NCI-H128 (cell line): ENCODE data around the gene GLS.
"Not testable (repeated sequence)": the region's sequence is repeated elsewhere in the genome, so short reads cannot be mapped to it uniquely, and the experiment has no call there.

ENCODE experiments used
- DNase-seq: peaks from one replicate; lab custom pipeline; 2025; ENCODE audit not compliant: unreplicated experiment; lab: John Stamatoyannopoulos, UW

GLS gene

DNA sequence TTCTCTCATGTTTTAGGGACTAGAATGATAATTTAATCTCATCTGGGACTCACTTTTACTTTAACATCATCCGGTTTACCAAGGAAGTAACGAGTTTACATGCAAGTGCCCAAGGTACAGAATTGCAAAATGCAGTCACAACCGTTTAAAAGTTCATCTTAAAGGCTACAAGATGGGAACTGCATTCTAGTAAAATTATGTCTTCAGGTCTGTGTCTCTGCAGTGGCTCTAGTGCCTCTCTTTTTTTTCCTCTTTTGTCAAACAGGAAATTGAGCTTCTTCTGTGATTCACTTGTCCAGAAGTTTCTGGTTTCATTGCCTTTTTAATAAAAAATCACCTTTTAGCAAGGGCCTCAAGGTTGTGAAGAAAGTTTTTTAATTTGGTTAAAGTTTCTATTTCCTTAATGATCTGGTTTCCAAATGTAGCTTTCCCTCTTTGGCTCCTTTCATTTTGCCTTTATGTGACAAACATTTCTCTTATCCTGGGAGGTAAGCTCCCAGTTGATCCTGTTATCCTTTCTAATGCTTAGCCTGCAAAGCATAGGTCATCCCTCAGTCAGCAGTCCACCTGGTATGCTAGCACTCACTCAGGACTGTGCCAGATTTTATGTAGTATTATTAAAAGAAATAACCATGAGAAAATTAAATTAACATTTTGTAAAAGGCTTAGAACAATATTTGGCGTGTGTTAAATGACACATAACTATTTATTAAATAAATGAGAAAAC lies 2.4 kb downstream of the GLS start:
- DNase-seq: no peak

DNA sequence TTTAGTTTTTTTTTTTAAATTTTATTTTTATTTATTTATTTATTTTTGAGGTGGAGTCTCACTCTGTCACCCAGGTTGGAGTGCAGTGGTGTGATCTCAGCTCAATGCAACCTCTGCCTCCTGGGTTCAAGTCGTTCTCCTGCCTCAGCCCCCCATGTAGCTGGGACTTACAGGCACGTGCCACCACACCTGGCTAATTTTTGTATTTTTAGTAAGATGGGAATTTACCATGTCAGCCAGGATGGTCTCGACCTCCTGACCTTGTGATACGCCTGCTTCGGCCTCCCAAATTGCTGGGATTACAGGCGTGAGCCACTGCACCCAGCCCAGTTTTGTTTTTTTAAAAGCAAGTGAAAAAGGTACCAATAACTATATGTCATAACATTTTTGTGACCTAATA lies 5.2 kb downstream of the GLS start:
- DNase-seq: not testable (repeated sequence)

DNA sequence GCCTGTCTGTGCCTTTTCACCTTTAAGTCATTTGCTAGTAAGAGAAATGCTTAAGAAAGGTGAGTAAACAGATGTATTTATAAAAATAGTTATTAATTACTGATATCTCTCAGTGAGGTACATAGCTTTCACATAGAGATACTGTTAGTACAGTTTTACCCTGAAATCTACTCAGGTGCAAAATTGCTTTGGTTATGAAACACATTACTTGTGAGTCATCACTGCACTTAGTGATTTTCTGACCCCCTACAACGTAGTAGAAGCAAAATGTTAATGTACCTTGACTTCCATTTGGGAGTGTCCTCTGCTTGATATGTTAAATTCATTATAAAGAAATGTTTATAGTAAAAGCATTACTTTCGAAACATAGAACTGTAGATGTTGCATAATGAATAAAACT lies 6.5 kb downstream of the GLS start:
- no peak for DNase-seq

DNA sequence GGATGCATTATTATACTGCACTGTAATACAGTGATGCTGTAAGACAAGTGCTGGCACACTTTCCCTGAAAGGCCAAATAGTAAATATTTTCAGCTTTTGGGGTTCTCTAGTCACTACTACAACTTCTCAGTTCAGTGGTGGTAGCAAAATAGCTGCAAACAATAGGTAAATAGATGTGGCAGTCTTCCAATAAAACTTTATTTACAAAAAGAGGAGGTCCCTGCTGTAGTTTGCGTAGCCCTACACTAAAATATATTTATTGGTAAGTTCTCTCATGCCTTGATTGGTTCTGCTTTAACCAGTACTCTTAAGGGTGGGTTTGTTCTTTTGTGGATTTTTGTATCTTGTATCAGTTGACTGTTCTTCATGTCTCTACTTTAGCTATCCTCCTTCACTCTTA lies 7.8 kb downstream of the GLS start:
- no peak for DNase-seq

DNA sequence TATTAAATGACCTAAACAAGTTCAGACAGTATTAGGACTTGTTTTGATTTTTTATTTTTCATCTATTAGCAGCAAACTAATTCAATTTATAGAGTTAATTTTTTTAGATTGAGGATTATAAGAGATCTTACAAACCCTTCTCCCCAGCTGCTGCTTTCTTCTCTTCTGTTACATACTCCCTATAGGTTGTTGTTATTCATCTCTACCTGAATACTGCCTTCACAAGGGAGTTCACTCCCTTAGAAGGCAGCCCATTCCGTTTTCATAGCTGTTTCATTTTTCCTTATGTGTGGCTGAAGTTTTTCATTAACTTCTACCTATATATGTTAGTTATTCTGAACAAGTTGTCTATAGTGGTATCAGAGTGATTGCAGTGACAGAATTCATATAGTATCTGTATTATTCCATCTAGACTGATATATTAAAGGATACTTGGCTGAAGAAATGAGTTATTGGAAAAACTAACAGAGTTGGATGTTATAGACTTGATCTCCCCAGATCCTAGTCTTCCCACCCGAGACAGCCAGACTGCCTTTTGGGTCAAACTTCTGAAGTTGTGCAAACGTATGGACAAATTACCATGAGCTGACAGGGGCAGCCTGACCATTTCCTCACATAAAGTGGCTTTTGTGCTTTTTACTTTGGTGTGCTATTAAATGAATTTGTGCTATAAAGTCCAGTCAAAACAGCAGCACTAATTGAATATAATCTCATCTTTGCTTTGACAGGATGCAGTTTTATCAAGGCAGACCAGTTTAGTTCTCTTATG lies 8.7 kb downstream of the GLS start:
- no peak for DNase-seq

DNA sequence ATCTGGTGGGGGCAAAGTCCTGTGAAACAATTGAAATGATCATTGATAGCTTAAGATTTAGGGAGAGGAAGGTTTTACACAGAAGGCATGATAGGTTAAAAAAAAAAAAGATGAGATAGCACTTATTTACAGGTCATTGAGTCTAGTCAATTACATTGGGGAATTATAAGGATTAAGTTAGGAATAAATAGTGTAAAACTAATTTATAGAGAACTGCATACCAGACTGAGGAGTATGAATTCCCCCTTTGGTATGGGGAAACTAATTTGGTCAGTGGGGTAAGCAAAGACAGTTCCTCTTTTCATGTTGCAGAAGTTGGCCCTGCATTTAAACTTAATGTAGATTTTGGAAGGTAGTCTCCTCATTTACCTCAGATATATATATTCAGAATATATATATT lies 10.8 kb downstream of the GLS start:
- no peak for DNase-seq

DNA sequence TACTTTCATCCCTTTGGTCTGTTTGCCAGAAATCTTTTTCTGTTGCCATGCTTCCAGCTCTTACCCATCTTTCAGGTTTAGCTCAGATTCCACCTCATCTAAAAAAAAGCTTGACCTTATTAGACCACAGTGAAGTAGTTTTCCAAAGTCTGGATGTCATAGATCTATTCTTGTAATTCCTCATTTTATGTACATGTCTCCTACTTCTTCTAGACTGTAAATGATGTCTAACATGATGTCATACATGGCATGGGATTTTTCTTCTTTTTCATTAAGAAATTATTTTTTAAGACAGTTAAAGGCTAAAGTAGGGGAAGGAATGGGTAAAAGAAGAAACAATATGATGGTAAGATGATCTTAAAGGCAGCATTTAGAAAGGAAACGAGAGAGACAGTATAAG lies 11.3 kb downstream of the GLS start:
- no peak for DNase-seq

DNA sequence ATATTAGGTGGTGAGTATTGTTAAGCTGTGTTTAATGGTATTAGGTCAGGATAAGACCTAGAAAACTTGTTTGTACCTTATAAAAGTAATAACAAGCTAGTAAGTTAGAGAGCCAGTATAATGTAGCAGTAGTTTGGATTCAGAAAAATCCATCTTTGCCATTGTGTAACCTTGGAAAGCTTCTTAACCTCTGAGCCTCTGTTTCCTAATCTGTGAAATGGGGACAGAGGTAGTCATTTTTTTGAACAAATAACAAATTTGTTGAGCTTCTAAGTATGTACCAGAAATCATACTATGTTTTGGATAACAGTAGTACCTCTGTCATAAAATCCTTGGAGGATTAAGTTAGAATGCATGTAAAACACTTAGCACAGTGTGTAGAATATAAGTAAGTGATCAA lies 12.5 kb downstream of the GLS start:
- no peak for DNase-seq

DNA sequence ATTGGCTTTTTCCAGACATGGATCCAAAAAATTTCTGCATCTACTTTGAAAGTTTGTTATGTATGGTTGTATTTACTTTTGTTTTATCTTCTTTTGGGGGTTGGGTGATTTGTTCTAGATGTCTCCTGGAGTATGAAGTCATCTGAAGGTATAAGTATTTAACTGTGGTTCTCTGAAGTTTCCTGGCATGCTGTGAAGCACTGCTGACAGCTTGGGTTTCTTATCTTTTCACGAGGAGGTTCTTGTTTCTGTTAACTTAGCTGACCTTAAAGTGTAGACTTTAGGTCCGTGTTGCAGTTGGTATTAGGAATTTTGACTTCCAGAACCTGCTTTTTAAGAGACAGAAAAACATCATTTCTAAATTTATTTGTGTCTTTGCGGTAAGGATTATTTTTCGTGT lies 15.9 kb downstream of the GLS start:
- DNase-seq: no peak

DNA sequence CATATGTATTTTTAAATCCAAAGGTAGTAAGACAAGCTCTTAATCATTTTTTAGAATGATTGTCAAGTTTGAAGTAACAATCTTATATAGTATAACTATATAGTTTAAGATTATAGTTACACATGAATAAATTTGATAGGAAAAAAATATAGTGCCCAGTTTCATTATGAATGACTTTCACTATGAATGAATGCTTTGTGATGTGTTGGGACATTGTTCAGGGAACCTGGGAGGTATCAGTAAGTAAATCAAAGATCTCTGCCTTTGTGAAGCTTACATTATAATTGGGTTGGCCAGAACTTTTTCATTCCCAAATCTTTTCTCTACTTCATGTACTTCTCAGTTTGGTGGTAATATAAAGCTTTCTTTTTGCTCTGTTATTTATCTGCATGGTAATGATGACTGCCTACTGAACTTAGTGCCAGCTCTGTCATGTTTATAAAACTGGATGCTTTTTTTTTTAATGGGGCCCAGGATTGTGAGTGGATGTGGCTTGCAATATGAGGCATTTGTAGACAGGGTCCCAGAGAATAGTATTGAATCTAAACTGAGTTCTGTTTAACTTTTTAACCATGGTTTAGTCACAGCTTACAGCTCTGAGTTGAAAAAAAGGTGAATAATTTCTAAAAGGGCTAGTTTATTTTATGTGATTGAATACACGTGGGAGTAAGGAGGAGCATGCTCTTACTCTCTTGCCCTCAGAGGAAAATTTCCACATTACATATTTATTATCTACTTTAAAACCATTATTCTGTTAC lies 23.3 kb downstream of the GLS start:
- DNase-seq: no peak

DNA sequence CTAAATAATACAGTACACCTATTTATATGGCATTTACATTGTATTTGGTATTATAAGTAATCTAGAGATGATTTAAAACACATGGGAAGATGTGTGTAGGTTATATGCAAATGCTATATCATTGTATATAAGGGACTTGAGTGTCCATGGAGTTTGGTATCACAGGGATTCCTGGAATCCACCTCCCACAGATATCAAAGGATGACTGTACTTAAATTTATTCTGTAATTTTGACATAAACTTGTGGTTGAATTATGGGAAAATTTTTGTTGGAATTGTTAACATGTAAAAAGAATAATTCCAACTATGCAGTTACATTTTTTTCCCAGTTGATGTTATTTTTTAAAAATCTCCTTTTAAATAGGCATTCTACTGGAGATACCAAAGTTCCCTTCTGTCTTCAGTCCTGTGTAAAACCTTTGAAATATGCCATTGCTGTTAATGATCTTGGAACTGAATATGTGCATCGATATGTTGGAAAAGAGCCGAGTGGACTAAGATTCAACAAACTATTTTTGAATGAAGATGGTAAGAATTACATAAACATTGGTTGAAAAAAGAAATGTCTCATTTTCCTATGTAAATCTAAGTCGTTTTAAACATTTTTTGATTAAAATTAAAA lies 24.1 kb downstream of the GLS start:
- no peak for DNase-seq

DNA sequence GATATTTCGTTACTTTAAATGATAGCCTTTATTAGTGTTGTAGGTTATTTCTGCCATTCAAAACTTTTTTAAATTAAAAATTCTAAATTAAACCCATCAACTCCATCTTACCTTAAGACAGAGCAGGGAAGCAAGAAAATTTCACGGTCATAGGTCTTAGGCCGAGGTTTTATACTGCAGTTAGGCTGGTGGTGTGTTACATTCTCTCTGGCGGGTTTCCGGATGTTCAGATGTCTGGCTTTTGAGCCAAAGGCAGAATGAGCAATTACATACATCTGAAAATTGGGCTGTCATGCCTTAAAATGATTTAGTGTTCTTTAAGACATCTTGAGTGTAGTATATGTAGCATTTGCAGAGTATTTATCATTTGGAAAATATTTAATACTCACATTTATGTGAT lies 27.9 kb downstream of the GLS start:
- no peak for DNase-seq

DNA sequence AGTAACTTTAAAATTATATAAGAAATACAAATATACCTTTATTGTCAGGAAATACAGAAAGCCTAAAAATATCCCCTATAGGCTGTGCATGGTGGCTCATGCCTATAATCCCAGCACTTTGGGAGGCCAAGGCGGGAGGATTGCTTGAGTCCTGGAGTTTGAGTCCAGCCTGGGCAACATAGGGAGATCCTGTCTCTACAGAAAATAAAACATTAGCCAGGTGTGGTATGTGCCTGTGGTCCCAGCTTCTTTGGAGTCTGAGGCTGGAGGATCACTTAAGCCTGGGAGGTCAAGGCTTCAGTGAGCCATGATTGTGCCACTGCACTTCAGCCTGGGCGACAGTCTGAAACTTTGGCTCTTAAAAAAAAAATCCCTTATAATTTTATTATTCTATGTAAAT lies 29.1 kb downstream of the GLS start:
- no peak for DNase-seq

DNA sequence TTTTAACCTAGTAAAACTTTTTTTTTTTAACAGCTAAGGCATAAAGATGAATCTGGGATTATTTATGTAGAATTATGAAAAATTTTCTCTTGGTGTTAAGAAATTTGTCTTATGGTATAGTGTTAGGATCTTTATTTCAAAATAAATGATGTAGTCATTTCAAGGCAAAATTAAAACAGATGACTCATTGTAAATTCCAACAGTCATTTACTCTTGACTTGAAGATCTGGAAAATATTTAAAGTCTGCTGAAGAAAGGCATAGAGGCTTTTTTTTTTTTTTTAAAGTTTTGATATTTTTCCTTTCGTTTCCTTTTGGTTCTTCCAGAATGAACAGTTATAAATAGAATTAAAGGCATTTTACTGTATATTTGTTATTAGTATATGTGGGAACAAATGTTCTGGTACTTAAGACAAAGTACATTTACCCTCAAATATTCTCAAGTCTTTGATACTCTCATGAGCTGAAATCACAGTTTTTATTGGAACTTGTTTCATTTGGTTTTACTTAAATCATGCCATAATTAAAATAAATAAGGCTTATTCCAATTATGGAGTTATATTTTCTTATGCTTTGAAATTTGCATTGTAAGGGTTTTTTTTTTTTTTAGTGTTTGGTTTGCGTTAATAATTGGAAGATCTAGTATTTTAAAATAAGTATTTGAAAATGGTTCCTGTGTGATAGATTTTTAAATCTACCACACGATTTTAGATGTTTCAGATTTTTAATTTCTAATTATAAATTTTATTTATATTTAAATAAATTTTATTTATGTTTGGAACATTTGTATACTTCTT lies 29.9 kb downstream of the GLS start:
- no peak for DNase-seq

DNA sequence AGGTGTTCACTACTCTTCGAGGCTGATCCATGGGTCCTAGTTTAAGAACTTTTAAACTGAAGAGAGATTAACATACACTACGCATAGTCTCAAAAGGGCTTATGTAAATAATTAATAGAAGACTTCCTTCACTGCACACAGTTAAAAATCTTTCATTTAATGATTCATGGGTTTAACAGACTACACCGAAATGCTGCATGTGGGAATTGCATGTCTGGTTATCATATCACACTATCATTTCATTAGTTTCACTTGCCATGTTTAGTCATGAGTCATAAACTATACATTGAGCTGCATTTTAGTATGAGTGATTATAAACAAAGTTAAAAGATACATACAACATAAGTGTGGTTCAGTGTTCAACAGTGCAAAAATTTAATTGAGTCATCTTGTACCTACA lies 31.2 kb downstream of the GLS start:
- no peak for DNase-seq

DNA sequence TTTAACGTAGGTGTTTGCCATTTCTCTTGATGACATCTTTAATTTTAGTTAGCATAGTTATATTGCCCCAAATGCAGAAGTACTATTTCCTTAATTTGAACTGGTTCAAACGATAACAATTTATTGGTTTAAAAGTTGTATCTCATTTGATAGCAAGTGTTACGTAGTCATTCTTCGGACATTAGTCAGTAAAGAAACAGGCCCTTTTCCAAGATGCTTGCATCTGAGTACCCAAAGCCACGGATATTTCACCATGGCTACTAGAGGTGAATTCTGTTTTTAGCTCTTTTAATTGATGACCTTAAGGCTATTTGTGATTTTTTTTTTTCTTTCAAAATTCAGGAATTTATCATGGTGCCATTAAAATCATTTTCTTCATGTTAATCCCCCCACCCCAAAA lies 32.1 kb downstream of the GLS start:
- DNase-seq: no peak

DNA sequence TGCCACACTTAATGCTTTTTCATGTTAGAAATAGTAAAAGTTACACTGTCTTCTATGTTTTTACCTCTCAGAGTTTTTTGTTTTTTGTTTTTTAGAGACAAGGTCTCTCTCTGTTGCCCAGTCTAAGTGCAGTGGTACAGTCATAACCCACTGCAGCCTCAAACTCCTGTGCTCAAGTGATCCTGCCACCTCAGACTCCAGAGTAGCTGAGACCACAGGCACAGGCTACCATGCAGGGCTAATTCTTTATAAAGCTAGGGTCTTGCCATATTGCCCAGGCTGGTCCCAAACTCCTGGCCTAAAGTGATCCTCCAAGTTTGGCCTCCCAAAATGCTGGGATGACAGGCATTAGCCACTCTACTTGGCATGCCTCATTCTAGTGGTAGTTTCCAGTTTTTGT lies 33.1 kb downstream of the GLS start:
- DNase-seq: no peak

DNA sequence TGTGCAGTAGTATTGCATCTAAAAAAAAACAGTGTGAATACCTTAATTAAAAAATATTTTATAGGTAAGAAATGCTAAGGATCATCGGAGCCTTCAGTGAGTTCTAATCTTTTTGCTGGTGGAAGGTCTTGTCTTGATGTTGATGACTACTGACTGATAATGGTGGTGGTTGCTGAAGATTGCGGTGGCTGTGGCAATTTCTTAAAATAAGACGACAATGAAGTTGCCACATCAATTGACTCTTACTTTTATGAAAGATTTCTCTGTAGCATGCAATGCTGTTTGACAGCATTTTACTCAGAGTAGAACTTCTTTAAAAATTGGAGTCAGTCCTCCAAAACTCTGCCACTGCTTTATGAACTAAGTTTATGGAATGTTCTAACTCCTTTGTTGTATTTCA lies 36.2 kb downstream of the GLS start:
- no peak for DNase-seq

DNA sequence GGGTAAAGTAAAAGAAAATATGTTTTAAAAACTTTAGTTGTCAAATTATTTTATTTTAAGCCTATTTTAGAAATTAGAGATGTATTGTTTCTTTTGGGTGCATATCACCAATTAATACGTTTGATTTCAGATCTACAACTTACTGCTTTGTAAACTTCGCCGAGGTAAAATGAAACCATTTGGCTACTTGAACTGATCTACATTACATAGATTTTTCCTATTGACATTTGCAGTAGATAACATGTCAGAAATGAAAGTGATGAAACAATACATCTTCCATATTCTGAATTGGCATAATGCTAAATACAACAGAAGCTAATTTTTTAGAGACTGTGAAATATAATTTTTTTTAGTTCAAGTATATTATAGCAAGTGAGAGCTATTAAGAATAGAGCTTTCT lies 39.5 kb downstream of the GLS start:
- no peak for DNase-seq

DNA sequence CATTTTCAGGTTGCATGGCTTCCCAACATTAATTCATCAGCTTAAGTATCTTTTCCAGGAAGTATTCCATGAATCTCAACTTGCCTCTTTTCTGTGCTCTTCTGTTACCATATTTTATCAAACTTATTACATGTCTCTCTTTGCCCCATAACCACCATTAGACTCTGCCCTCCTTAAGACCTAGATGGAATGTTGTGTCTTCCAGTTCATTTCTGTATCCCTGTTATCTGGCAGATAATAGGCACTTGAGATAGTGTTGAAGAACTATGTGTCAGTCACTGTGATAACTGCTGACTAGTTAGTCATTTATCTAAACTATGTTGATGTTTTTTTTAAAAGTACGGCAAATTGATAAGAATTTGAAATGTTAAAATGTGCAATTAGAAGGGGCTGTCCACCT lies 41.8 kb downstream of the GLS start:
- DNase-seq: no peak

DNA sequence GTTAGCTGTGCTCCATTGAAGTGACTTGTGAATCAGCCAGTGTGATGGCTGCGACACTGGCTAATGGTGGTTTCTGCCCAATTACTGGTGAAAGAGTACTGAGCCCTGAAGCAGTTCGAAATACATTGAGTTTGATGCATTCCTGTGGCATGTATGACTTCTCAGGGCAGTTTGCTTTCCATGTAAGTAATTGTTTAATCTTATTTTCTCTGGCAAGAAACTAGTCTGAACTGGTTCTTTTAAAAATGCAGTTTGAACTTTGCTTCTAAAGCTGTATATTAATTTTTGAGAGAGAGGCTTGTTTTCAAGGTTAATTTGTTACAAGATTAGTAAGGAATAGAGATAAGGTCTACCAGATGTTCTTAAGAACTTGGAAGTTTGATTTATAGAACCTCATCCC lies 46.7 kb downstream of the GLS start:
- no peak for DNase-seq
